Mucosa of descending colon (tissue), 3 donors: Measurements from ENCODE around the gene OSBPL5. TPM values are rescaled to one million over a fixed set of nuclear protein-coding genes. Genes with fewer than 3 reads are reported as not detected.

Experiments
- ATAC-seq: fragments of 200-7000 bp; cut with Tn5 transposase; one replicate; pipeline ENCODE4 v1.9.1; 2020; ENCODE audit warnings: mild to moderate bottlenecking, moderate library complexity
- DNase-seq, 3 donors: peaks; one replicate each; pipeline ENCODE4 v3.0.0-alpha.2; 2020
- H3K36me3 ChIP-seq: fragments of 200-600 bp; one replicate; pipeline ENCODE4 v1.8.0; 2021; ENCODE audit warnings: low read depth, mild to moderate bottlenecking
- H3K4me1 ChIP-seq: fragments of 200-600 bp; one replicate; pipeline ENCODE4 v1.8.0; 2021; ENCODE audit warnings: low read depth, mild to moderate bottlenecking
- H3K4me3 ChIP-seq: fragments of 200-600 bp; one replicate; pipeline ENCODE4 v1.8.0; 2021; ENCODE audit warnings: mild to moderate bottlenecking
- H3K9me3 ChIP-seq: fragments of 200-600 bp; one replicate; pipeline ENCODE4 v1.8.0; 2021; ENCODE audit warnings: mild to moderate bottlenecking
- intact Hi-C, 2 donors: fragments of 100-400 bp; cut with DNase I in 1 of 2; cut with micrococcal nuclease in 1 of 2; formaldehyde crosslinking; loops; one replicate each; pipeline versions ENCODE4 v1.11.0 to v1.11.1; 2022; cut with DNase I, micrococcal nuclease
- total RNA-seq, 3 donors: library from RNA; stranded (reverse); fragmentation: NEBNext Ultra II Directional in 2 of 3; extraction: Animal tissue kit (Norgen Biotek cat#: 25700) in 2 of 3; gene quantifications; one replicate each; pipeline versions ENCODE4 v1.2.1 to v1.2.4, GENCODE V29; 2021 to 2023
- TF ChIP-seq, protein P1 (sequence below): fragments of 200-600 bp; IDR thresholded peaks from one replicate; pipeline ENCODE4 v1.8.0; 2022; ENCODE audit warnings: antibody characterized with exemption, mild to moderate bottlenecking
- donor health status: DM: no; HTN: no; CAD: no; lungs with moderate emphysema.
- donor health status: DM: no; HTN: no; CAD: no.
- donor health status: DM: no; HTN: yes; CAD: no.

OSBPL5 gene
- total RNA-seq, 3 donors from 2014 or later = 43.6 to 64.1 (median 52.4) TPM

DNA sequence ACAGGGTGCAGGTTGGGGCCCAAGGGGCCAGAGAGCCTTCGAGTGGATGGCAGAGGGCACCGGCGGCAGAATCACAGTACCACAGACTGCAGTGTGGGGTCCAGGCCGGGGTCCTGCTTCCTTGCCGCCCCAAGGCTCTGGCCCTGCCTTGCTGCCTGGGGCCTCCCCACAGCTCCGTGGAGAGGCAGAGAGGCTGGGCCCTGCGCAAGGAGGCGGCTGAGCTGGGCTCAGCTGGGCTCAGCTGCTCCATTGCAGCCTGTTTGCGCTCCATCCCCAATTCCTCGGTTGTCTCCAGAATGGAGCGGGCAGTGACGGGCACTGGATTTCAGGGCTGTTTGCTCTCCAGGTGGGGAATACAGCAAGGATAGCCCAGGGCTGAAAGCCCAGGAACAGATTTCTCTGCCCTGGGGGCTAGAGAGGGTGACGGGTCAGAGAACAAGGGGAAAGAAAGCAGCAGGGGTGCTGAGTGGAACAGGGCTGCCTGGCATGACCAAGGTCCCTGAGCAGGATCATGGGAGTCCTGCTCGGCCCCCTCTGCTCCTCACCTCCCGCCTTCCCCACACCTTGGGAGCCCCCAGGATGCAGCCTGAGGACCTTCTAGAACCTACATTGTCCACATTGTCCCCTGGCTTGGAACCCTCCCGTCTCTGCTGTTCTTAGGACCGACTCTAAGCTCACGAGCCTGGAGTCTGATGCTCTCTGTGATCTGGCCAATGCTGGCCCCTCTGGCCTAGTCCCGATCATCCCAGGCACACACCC lies 34.6 kb upstream of the OSBPL5 start:
- H3K4me3 ChIP-seq = no peak overlapping the region
- DNase-seq (peak in 1 of 3 donors; percentile 29), ATAC-seq (no peak)
- intact Hi-C loops = loop anchor here in 1 of 2 donors (10.0 kb wide), 1 partner anchor 85 kb away; no protein-coding TSS in a partner anchor
- H3K4me1 ChIP-seq = no peaks in the 10 kb centered on the region
- H3K36me3 ChIP-seq = no peaks in the 10 kb centered on the region
- TF ChIP-seq, protein P1, sequence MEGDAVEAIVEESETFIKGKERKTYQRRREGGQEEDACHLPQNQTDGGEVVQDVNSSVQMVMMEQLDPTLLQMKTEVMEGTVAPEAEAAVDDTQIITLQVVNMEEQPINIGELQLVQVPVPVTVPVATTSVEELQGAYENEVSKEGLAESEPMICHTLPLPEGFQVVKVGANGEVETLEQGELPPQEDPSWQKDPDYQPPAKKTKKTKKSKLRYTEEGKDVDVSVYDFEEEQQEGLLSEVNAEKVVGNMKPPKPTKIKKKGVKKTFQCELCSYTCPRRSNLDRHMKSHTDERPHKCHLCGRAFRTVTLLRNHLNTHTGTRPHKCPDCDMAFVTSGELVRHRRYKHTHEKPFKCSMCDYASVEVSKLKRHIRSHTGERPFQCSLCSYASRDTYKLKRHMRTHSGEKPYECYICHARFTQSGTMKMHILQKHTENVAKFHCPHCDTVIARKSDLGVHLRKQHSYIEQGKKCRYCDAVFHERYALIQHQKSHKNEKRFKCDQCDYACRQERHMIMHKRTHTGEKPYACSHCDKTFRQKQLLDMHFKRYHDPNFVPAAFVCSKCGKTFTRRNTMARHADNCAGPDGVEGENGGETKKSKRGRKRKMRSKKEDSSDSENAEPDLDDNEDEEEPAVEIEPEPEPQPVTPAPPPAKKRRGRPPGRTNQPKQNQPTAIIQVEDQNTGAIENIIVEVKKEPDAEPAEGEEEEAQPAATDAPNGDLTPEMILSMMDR = no peak
- H3K9me3 ChIP-seq = no peaks in the 10 kb centered on the region

DNA sequence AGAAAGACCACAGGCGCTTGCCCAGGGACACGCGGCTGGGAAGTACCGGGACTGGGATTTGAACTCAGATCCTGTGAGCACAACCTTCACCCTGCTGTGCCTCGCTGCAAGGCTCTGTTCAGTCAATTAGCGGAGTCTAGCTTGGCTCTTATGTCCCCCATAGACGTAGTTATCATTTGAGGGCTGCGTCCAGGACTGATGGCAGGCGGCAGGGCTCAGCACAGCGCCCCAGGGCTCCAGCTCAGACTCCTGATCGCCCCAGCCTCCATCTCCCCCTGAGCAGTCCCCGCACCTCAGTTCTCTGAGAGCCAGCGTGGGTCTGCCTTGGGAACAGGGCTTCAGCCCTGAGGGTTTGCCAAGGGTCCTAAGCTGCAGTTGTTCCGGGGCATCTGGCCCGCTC lies 33.7 kb upstream of the OSBPL5 start:
- DNase-seq (no peak), ATAC-seq (no peak)
- intact Hi-C loops = loop anchor here in 1 of 2 donors (10.0 kb wide), 1 partner anchor 84 kb away; no protein-coding TSS in a partner anchor
- Histone ChIP-seq H3K4me3 (no peak overlapping the region), H3K36me3 (no peaks in the 10 kb centered on the region), H3K4me1 (no peaks in the 10 kb centered on the region), H3K9me3 (no peaks in the 10 kb centered on the region)
- TF ChIP-seq, protein P1 = no peak

DNA sequence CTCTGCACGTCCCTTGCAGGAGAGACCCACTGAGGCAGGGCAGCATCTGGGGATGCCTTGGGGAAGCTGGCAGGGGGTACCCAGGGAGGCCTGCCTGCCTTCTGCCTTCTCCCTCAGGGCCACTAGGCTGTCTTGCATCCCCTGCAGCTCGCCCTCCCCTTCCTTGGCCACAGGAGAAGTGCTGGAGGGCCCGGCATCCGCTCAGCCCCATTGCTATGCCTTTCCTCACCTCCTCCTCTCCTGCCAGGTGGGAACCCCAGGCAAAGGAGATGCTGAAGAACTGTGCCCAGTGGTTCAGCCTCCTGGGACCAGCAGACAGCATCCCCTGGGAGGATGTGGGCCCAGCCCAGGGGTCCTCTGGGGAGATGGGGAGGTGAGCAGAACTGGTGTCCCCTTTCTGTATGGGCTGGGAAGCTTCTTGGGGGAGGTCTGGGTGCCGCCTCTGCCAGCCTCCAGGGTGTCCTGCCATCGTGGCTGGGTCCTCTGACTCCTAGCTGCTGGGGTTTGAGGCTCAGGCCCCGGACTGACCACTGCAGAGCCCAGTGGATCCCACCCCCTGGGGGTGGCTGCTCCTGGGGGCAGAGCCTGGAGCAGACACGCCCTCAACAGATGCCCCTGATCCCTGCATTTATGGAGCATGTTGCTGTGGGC lies 32.9 kb upstream of the OSBPL5 start:
- no peak for ATAC-seq
- no peaks in the 10 kb centered on the region for H3K9me3 ChIP-seq
- no peaks in the 10 kb centered on the region for H3K4me1 ChIP-seq
- H3K4me3 ChIP-seq = no peak overlapping the region
- intact Hi-C loops = loop anchor here in 1 of 2 donors (10.0 kb wide), 1 partner anchor 83 kb away; no protein-coding TSS in a partner anchor
- no peak for DNase-seq
- no peaks in the 10 kb centered on the region for H3K36me3 ChIP-seq
- TF ChIP-seq, protein P1 = no peak

DNA sequence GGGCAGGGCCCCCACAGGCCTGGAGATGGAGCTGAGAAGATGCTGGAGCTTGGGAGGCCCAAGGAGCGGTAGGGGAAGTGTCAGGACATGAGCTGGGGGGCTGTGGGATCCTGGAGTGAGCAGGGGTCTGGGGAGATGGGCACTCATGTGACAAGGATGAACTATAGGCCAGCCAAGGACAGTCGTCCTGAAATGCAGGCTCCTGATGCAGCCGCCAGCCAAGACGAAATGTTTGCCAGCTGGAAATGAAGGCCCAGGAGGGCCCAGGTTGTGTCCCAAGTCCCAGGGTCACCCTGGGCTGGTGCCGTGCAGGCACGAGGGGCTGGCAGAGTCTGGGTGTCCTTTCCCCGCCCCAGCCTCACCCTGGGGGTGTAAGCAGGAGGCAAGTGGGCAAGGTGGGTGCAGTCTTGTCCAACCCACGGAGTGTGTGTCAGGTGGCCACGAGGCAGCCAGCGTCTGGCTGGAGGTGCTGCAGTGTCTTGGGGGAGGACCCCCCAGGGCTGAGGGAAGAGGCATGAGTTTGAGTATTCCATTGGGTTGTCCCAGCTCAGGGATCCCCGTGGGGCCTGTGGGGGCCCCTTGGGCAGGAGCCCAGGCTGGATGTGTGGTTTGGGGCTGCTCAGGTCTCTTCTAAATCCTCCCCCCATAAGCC lies 32.1 kb upstream of the OSBPL5 start:
- H3K4me3 ChIP-seq = no peak overlapping the region
- DNase-seq (no peak), ATAC-seq (no peak)
- H3K4me1 ChIP-seq = no peaks in the 10 kb centered on the region
- no peaks in the 10 kb centered on the region for H3K9me3 ChIP-seq
- intact Hi-C loops = loop anchor here in 1 of 2 donors (10.0 kb wide), 1 partner anchor 82 kb away; no protein-coding TSS in a partner anchor
- TF ChIP-seq, protein P1 = no peak
- no peaks in the 10 kb centered on the region for H3K36me3 ChIP-seq

DNA sequence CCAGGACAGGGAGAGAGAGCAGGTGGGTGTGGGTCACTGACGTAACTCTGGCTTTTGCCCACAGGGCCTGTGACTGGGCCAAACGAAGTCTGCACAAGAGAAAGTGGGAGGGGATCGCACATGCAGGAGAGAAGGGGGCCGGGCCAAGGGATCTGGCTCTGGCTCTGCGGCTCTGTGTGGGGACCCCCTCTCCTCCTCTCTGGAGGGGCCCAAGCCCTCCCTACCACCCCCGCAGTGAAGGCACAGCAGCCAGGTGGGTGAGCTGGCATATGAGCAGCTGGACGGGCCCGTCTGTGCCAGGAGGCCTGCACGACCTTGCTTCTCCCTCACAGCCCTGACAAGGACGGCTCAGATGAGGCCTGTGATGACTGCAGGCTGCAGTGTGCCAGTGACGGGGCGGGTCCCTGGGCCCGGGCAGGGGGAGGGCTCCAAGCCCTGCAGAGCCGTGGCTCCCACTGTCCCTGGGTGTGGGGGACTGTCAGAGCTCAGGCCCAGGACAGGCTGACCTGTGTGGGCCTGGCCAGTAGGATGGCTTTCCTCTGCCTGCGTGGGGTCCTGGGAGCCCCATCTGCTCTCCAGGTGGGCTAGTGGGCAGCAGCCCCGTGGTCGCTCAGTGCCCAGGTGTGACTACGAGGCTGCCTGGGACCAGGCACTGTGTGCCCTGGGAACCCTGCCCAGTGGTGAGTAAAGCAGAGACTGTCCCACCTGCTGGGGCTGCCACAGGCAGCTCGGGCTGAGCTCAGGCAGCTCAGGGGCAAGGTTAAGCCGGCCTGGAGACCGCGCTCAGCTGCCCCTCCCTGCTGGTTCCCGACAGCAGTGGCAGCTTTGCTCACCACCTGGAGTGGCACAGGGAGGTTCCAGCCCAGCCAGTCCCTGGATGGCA lies 31.3 kb upstream of the OSBPL5 start:
- H3K36me3 ChIP-seq = no peaks in the 10 kb centered on the region
- DNase-seq (no peak), ATAC-seq (no peak)
- no peak overlapping the region for H3K4me3 ChIP-seq
- TF ChIP-seq, protein P1 = no peak
- intact Hi-C loops = loop anchor here in 1 of 2 donors (10.0 kb wide), 1 partner anchor 82 kb away; no protein-coding TSS in a partner anchor
- H3K4me1 ChIP-seq = no peaks in the 10 kb centered on the region
- H3K9me3 ChIP-seq = no peaks in the 10 kb centered on the region
